BLaER1 treated with 17β-estradiol and CSF1 and Interleukin-3, amounts not matched to agents 10 nM and 100 nM (cell line): Measurements from ENCODE around the gene AOC1.
A peak's percentile ranks its signal among the peaks of the same experiment; 100 is the strongest.

Experiments
- H3K27ac ChIP-seq, 11 experiments: shearing (Covaris generic); formaldehyde crosslinking; 2 replicates each; pipeline ENCODE4 v1.8.1; 2022
- H3K27me3 ChIP-seq, 11 experiments: shearing (Covaris generic); formaldehyde crosslinking; 2 replicates each; pipeline ENCODE4 v1.8.1; 2022
- H3K36me3 ChIP-seq, 11 experiments: shearing (Covaris generic); formaldehyde crosslinking; 2 replicates each; pipeline ENCODE4 v1.8.1; 2022
- H3K4me1 ChIP-seq, 10 experiments: shearing (Covaris generic); formaldehyde crosslinking; 2 replicates each; pipeline ENCODE4 v1.8.1; 2022
- H3K4me2 ChIP-seq, 11 experiments: shearing (Covaris generic); formaldehyde crosslinking; 2 replicates each; pipeline ENCODE4 v1.8.1; 2022
- H3K4me3 ChIP-seq, 10 experiments: shearing (Covaris generic); formaldehyde crosslinking; 2 replicates each; pipeline ENCODE4 v1.8.1; 2022
- H3K9ac ChIP-seq, 11 experiments: shearing (Covaris generic); formaldehyde crosslinking; 2 replicates each; pipeline ENCODE4 v1.8.1; 2022
- H3K9me3 ChIP-seq, 11 experiments: shearing (Covaris generic); formaldehyde crosslinking; replicated peaks in 1 of 11; 2 replicates each; pipeline ENCODE4 v1.8.1; 2022
- H4K20me1 ChIP-seq, 11 experiments: shearing (Covaris generic); formaldehyde crosslinking; 2 replicates each; pipeline ENCODE4 v1.8.1; 2022
- Cebpa-rat ChIP-seq, 11 experiments: shearing (Covaris generic); IDR thresholded peaks; 2 replicates each; pipeline ENCODE4 v1.8.1; 2022

Gene AOC1

DNA sequence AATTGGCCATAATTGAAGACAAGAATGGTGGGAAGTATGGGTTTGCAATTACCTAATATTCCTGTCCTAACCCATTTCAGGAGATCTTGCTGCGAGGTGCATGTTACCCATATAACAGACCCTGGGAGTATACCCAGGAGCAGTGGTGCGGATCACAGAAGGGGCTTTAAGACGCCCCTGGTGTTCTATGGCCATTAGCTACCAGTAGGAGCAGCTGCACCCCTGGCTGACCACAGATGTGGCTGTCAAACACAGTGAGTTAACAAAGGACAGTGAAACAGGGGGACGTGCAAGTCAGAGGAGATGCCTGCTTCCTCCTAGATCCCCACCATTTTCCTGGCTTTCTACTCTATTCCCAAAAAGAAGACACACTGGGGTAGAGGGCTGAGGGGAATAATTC is 25.2 kb downstream of the AOC1 start:
- peak overlapping the region in 3 of 11 experiments; percentile 22 to 70 (median 57); a peak in 5 of 22 replicates for H3K27ac ChIP-seq
- no peaks in the 10 kb centered on the region for H3K27me3 ChIP-seq
- H3K9ac ChIP-seq = no peak overlapping the region; a peak in 1 of 22 replicates
- peaks cover 22 to 30% (median 23%) of the 10 kb centered on the region in 11 experiments for H3K9me3 ChIP-seq
- no peaks in the 10 kb centered on the region for H4K20me1 ChIP-seq
- no peak overlapping the region for H3K4me2 ChIP-seq
- H3K36me3 ChIP-seq = no peaks in the 10 kb centered on the region
- H3K4me1 ChIP-seq = peaks cover 4 to 25% (median 11%) of the 10 kb centered on the region in 10 experiments; a peak in 16 of 20 replicates
- no peak for TF ChIP-seq Cebpa-rat (IDR thresholded peaks at IDR 0.05)
- no peak overlapping the region for H3K4me3 ChIP-seq

DNA sequence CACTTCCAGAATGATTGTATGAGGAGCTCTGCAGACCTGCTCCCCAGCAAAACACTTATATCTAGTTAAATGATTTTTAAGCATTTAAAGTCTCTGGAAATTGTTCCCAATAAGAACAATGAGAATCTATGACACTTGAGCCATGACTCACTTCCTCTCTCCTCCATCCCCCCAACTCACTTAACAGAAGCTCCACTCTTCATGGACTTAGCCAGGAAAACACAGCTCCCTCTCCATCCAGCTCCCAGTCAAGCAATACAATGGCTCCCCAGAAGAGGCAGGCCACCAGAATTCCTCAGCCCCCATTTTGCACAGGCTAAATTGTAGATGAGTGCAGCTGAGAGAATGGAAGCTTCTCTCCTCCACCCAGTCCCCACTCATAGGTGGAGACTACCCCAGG is 27.0 kb downstream of the AOC1 start:
- H3K4me3 ChIP-seq = no peak overlapping the region
- no peaks in the 10 kb centered on the region for H3K27me3 ChIP-seq
- peak overlapping the region in 5 of 11 experiments; percentile 10 to 58 (median 41); a peak in 9 of 22 replicates for H3K4me2 ChIP-seq
- H3K9me3 ChIP-seq = peaks cover 23 to 48% (median 29%) of the 10 kb centered on the region in 11 experiments
- H3K36me3 ChIP-seq = no peaks in the 10 kb centered on the region
- H3K9ac ChIP-seq = no peak overlapping the region
- H4K20me1 ChIP-seq = no peaks in the 10 kb centered on the region
- no peak overlapping the region for H3K27ac ChIP-seq
- TF ChIP-seq Cebpa-rat (IDR thresholded peaks at IDR 0.05) = no peak
- peaks cover 4 to 25% (median 11%) of the 10 kb centered on the region in 10 experiments; a peak in 16 of 20 replicates for H3K4me1 ChIP-seq

DNA sequence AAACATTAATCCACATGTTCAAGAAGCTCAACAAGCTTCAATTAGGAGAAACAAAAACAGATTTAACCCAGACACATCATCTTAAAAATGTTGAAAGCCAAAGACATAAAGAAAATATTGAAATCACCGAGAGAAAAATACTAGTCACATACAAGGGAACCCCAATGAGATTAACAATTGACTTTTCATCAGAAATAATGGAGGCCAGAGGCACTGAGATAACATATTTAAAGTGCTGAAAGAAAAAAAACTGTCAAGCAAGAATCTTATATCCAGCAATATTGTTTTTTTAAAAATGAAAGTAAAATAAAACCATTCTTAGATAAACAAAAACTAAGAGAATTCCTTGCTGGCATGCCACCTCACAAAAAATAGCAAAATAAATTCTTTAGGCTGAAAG is 28.9 kb downstream of the AOC1 start:
- peaks cover 32 to 66% (median 48%) of the 10 kb centered on the region in 11 experiments for H3K9me3 ChIP-seq
- H3K27ac ChIP-seq = no peak overlapping the region
- no peak overlapping the region for H3K4me2 ChIP-seq
- H3K36me3 ChIP-seq = no peaks in the 10 kb centered on the region
- H4K20me1 ChIP-seq = no peaks in the 10 kb centered on the region
- peaks cover 0 to 18% (median 6%) of the 10 kb centered on the region in 10 experiments; a peak in 15 of 20 replicates for H3K4me1 ChIP-seq
- H3K9ac ChIP-seq = no peak overlapping the region
- no peaks in the 10 kb centered on the region for H3K27me3 ChIP-seq
- no peak for TF ChIP-seq Cebpa-rat (IDR thresholded peaks at IDR 0.05)
- H3K4me3 ChIP-seq = no peak overlapping the region

DNA sequence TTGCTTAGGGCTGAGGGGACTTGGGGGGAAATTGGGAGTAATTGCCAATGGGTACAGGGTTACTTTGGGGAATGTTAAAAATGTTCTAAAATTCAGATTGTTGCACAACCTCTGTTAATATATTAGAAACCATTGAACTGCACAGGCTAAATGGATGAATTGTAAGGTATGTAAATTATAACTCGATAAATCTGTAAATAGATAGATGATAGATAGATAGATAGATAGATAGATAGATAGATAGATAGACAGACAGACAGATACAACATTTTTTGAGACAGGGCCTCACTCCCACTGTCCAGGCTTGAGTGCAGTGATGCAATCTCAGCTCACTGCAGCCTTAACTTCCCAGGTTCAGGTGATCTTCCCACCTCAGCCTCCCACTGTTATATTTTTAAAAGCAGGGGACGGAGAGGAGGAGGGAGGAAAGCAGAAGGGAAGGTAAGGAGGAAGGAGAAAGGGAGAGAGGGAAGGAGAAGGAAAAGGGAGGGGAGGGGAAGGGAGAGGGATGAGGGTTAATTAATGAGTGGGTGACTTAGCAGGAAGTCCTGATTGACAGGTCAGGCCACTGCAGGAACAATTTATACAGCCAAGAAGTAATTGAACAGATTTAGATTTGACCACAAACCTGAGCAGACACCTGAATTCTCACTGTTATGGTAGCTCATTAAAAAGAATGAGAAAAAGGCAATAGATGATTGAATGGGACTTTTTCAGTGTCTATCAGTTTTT is 38.7 kb downstream of the AOC1 start:
- H3K9me3 ChIP-seq = peaks cover 25 to 40% (median 34%) of the 10 kb centered on the region in 11 experiments
- no peak for TF ChIP-seq Cebpa-rat (IDR thresholded peaks at IDR 0.05)
- H3K27ac ChIP-seq = no peak overlapping the region
- no peak overlapping the region for H3K4me3 ChIP-seq
- no peaks in the 10 kb centered on the region for H3K36me3 ChIP-seq
- peaks cover 0 to 10% (median 0%) of the 10 kb centered on the region in 10 experiments; a peak in 2 of 20 replicates for H3K4me1 ChIP-seq
- H4K20me1 ChIP-seq = no peaks in the 10 kb centered on the region
- no peak overlapping the region for H3K9ac ChIP-seq
- H3K4me2 ChIP-seq = no peak overlapping the region
- H3K27me3 ChIP-seq = no peaks in the 10 kb centered on the region

DNA sequence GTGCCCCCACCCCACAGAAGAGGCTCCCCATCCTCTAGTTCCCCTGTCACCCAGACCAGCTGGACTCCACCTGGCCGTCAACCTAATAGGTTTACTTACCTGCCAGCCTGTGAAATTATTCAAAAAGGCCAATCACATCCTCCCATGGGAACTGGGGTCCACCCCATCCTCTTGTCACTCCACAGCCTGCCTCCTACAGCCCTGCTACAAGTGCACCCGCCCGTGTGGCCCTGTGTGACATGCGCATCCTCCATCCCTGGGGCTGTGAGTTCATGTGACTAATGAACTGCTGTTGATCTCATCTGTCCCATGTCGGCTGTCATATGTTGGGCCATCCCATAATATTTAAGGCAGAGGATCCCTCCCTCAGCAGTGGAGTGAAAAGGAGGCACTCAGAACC is 39.4 kb downstream of the AOC1 start:
- Histone ChIP-seq H3K9ac (no peak overlapping the region), H4K20me1 (no peaks in the 10 kb centered on the region; a peak in 1 of 22 replicates), H3K27me3 (peaks cover 0 to 5% (median 3%) of the 10 kb centered on the region in 11 experiments; a peak in 3 of 22 replicates), H3K4me2 (no peak overlapping the region), H3K36me3 (no peaks in the 10 kb centered on the region), H3K9me3 (peaks cover 24 to 38% (median 32%) of the 10 kb centered on the region in 11 experiments), H3K27ac (no peak overlapping the region), H3K4me3 (no peak overlapping the region), H3K4me1 (peaks cover 0 to 10% (median 0%) of the 10 kb centered on the region in 10 experiments; a peak in 2 of 20 replicates)
- TF ChIP-seq Cebpa-rat (IDR thresholded peaks at IDR 0.05) = no peak

DNA sequence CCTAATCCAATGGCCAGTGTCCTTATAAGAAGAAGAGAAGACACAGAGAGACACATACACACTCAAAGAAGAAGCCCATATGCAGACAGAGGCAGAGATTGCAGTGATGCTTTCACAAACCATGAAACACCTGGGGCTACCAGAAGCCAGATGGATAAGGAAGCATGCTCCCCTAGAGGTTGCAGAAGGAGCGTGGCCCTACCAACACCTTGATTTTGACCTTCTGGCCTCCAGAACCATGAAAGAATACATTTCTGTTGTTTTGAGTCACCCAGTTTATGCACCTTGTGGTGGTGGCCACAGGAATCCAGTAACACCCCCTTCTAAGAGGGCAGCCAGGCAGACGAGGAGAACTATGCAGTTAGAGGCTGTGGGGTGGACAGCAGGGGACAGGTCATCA is 43.5 kb downstream of the AOC1 start:
- H3K9me3 ChIP-seq = peaks cover 17 to 30% (median 26%) of the 10 kb centered on the region in 11 experiments

DNA sequence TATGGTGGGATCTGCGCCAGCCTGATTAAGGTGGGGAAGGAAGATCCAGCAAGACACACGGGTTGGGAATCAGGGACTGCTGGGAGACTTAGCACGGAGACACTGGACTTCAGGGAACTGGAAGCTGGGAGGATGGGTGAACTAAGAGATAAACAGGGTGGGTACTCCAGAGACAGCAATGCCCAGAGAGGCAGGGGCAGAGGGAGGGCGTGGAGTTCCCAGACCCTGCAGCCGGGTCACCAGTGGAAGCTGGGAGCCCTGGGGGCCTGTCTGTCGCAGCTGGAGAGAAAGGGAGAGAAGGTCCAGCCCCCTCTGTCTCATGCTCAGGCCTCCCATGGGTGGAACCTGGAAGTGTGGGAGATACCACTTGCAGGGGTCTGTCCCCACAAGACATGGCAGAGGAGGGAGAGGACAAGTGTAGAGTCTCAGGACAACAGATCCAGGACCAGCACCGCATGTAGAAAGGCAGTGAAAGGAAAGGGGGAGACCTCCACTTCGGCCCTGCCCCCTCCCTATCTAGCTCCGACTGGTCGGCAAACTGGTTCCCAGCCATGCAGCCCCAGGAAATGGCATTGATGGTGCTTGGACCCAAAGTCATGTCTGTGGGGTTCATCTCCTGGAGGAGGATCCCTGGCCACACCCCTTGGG is 44.4 kb downstream of the AOC1 start:
- Histone ChIP-seq H3K9me3 (peaks cover 17 to 30% (median 26%) of the 10 kb centered on the region in 11 experiments), H3K27me3 (peaks cover 0 to 21% (median 13%) of the 10 kb centered on the region in 11 experiments; a peak in 10 of 22 replicates), H3K9ac (no peak overlapping the region), H3K36me3 (no peaks in the 10 kb centered on the region), H3K4me3 (no peak overlapping the region), H3K4me2 (no peak overlapping the region), H3K4me1 (peaks cover 9 to 28% (median 13%) of the 10 kb centered on the region in 10 experiments; a peak in 14 of 20 replicates), H3K27ac (no peak overlapping the region), H4K20me1 (peaks cover 0 to 13% (median 0%) of the 10 kb centered on the region in 11 experiments; a peak in 2 of 22 replicates)
- TF ChIP-seq Cebpa-rat (IDR thresholded peaks at IDR 0.05) = no peak

More for the DNA sequence above, 43.5 kb downstream of the AOC1 start:
- Histone ChIP-seq H3K27ac (no peak overlapping the region), H3K36me3 (no peaks in the 10 kb centered on the region), H4K20me1 (peaks cover 0 to 13% (median 0%) of the 10 kb centered on the region in 11 experiments; a peak in 2 of 22 replicates), H3K9ac (no peak overlapping the region), H3K4me2 (no peak overlapping the region), H3K27me3 (peaks cover 0 to 21% (median 13%) of the 10 kb centered on the region in 11 experiments; a peak in 10 of 22 replicates), H3K4me1 (peaks cover 7 to 28% (median 13%) of the 10 kb centered on the region in 10 experiments; a peak in 14 of 20 replicates), H3K4me3 (no peak overlapping the region)
- TF ChIP-seq Cebpa-rat (IDR thresholded peaks at IDR 0.05) = no peak

DNA sequence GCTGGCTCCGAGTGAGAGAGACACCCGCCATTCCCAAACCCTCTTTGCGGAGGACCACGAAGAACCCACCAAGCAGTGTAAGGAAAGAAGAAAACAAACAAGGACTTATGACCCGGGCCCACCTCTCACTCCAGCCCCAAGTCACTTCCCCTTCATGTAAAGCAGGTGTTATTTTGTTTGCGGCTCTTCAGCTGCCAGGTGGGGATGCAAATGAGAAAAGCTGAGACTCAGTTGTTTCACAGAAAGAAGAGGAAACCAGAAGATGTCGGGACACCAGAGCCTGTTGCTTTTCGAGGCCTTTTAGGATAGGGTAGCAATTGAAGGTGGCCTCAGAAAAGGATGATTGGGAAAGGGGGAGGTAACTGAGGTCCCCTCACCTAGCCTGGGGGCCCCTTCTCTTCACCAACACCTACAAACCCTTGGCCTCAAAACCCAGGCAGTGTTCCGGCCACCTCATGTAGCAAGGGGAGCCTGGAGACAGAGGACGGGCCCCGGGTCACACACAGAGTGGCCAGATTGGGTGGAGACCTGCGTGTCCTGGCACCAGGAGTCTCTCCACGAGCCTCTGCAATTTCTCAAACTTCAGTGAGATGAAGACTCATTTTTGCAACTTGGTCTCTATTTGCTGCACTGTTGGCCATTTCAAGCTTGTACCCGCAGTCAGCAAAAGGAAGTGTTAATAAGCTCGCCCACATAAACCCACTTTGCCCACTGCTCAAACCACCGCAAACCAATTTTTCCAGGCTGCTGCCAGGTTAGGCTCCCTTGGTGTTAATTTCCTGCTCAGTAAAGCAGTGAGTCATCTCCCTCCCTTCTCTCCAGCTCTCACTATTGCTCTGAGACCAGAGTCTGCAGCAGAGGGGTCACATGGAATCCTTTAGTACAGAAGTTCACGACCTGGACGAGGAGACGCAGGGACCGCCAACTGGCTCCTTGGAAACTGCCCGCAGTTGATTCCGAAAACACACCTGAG is 45.5 kb downstream of the AOC1 start:
- Histone ChIP-seq H3K9ac (no peak overlapping the region), H4K20me1 (peaks cover 0 to 13% (median 0%) of the 10 kb centered on the region in 11 experiments; a peak in 2 of 22 replicates), H3K27ac (no peak overlapping the region), H3K4me1 (peaks cover 9 to 28% (median 13%) of the 10 kb centered on the region in 10 experiments; a peak in 14 of 20 replicates), H3K36me3 (no peaks in the 10 kb centered on the region), H3K27me3 (peaks cover 0 to 21% (median 13%) of the 10 kb centered on the region in 11 experiments; a peak in 10 of 22 replicates), H3K4me3 (no peak overlapping the region), H3K4me2 (peak overlapping the region in 9 of 11 experiments; percentile 6 to 52 (median 29); a peak in 13 of 22 replicates), H3K9me3 (peaks cover 17 to 22% (median 21%) of the 10 kb centered on the region in 11 experiments)
- no peak for TF ChIP-seq Cebpa-rat (IDR thresholded peaks at IDR 0.05)
